Caki2 (cell line): ENCODE results near the gene NDC1. TPM values are rescaled to one million over a fixed set of nuclear protein-coding genes. Genes with fewer than 3 reads are reported as not detected.
"Not testable (repeated sequence)": the region's sequence is repeated elsewhere in the genome, so short reads cannot be mapped to it uniquely, and the experiment has no call there.

ENCODE experiments used
- DNase-seq: peaks from one replicate; pipeline ENCODE4 v3.0.0-alpha.2; 2015; ENCODE audit warnings: low read depth
- in situ Hi-C: cut with HindIII; loops from 2 replicates; pipeline ENCODE4 v1.10.0; 2016; ENCODE audit warnings: low sequenced_read_pairs, low pct_unique_long_range_greater_than_20kb, mixed read lengths
- total RNA-seq: library from RNA; depleted of rRNA; stranded (reverse); fragments of >200 nt; shearing (Covaris generic); gene quantifications from 2 replicates; pipeline ENCODE4 v1.2.3, GENCODE V29; 2014; ENCODE audit warnings: low replicate concordance; rRNA removed

The NDC1 gene, protein sequence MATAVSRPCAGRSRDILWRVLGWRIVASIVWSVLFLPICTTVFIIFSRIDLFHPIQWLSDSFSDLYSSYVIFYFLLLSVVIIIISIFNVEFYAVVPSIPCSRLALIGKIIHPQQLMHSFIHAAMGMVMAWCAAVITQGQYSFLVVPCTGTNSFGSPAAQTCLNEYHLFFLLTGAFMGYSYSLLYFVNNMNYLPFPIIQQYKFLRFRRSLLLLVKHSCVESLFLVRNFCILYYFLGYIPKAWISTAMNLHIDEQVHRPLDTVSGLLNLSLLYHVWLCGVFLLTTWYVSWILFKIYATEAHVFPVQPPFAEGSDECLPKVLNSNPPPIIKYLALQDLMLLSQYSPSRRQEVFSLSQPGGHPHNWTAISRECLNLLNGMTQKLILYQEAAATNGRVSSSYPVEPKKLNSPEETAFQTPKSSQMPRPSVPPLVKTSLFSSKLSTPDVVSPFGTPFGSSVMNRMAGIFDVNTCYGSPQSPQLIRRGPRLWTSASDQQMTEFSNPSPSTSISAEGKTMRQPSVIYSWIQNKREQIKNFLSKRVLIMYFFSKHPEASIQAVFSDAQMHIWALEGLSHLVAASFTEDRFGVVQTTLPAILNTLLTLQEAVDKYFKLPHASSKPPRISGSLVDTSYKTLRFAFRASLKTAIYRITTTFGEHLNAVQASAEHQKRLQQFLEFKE
- 43.0 and 53.3 TPM in 2 replicates for total RNA-seq

GRCh38 chr1:53837924-53838653, at the start of gene NDC1:
TSS of gene NDC1 (minus strand) at chr1:53838296. CDS start at chr1:53838261, 35 bp downstream.
- peak; percentile 96 for DNase-seq
- in situ Hi-C loops, result no loop called here

DNA sequence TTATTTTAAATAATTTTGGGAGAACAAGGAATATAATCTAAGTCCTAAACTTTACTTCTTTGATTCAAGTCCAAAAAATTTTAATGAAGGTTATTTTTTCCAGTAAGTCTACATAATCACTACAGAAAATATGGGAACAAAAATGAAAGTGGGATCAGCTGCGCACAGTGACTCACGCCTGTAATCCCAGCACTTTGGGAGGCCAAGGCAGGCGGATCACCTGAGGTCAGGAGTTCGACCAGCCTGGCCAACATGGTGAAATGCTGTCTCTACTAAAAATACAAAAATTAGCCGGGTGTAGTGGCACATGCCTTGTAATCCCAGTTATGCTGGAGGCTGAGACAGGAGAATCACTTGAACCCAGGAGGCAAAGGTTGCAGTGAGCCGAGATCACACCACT, 45.5 kb upstream of the NDC1 start:
- DNase-seq, in situ Hi-C loops: not testable (repeated sequence)

GRCh38 chr1:53881853-53882252, 43.8 kb upstream of the NDC1 start:
- in situ Hi-C loops, DNase-seq: not testable (repeated sequence)

GRCh38 chr1:53878492-53879105, 40.5 kb upstream of the NDC1 start:
- in situ Hi-C loops, result no loop called here
- peak; percentile 50 for DNase-seq

DNA sequence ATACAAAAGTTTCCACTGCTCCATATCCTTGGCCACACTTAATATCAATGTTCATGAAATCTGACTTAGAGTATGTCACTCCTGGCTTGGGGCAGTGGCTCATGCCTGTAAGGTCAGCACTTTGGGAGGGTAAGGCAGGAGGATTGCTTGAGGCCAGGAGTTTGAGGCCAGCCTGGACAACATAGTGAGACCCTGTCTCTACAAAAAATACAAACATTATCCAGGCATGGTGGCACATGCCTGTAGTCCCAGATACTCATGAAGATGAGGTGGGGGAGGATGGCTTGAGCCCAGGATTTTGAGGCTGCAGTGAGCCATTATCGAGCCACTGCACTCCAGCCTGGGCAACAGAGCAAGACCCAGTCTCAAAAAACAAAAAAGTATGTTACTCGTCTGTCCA, 37.1 kb upstream of the NDC1 start:
- DNase-seq, in situ Hi-C loops: not testable (repeated sequence)

- no peak for DNase-seq
- in situ Hi-C loops, result no loop called here
Measured at GRCh38 chr1:53871773-53872484, 33.8 kb upstream of the NDC1 start.

DNA sequence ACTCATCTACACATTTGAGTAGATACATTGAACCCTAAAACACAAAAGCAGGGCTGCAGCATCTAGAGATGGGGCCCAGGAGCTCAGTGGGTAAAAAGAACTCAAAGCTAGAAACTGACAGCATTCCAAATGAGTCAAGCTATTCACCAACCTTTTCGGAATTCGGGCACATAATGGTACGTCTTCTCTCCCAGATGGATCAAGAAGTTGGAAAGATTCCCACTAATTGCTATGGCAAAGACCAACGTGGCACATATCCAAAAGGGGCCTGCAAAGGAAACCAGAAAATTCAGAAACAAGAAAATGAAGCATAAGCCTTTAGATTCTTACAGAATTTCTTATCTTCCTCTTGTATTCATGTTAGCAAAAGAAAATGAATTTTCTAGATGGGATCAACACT, 33.1 kb upstream of the NDC1 start:
- in situ Hi-C loops, result no loop called here
- no peak for DNase-seq

- in situ Hi-C loops, result no loop called here
- DNase-seq, result no peak
Measured at GRCh38 chr1:53869454-53870117, 31.5 kb upstream of the NDC1 start.

- in situ Hi-C loops, result no loop called here
- no peak for DNase-seq
Measured at GRCh38 chr1:53868565-53868964, 30.5 kb upstream of the NDC1 start.

GRCh38 chr1:53862507-53862906, 24.4 kb upstream of the NDC1 start:
- in situ Hi-C loops, result no loop called here
- DNase-seq, result no peak

DNA sequence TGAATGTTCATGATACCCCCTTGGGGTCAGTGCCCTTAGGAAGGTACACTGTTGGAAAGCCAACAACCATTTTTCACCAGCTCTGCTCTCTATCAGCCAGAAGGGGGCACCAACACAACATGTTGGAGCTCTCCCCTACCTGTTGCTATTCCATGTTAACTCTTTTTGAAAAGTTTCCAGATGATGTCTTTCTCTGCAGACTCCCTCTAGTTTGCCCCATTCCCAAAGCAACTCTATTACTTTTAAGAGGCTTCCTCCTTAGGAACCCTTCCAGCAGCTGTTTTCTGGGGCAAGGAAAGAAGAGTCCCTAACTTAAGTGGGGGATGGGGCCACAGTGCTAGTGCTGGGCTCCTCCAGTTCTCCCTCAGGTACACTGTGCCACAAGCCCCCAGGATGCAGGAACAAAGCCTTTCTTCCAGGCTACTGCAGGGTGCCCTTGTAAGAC, 22.9 kb upstream of the NDC1 start:
- in situ Hi-C loops, result no loop called here
- peak; percentile 46 for DNase-seq

DNA sequence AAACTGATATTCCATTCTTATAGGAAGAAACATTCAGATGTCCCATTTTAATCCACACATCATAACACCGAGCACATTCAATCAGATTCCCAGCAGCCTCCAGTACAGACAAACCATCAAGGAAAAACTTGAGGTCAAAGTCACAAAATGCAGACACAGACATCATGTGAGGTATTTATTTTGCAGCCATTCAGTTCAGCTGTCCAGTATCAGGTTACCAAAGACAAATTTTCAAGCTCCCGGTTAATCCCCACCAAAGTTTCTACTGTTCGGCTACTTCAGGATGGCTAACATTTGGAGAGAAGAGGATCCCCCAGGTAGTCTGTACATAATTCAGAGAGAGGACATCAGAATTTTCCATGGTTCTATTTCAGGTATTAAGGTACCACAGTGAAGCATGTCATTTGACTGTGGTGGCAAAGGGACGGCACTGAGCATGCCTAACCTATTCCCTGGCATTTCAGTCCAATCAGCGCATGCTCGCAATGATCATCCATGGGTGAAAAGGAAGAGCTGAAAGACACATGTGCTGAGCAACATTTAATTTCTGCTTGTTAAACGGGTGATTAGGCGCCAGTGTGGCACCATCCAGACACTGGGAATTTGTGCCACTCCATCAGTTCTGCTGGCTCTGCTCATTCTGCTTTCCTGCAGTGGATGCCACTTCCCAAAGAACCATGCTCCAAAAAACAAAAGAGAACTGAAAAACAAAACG, 13.6 kb upstream of the NDC1 start:
- in situ Hi-C loops, result no loop called here
- DNase-seq, result no peak

GRCh38 chr1:53850082-53850673, 12.1 kb upstream of the NDC1 start:
- in situ Hi-C loops, result no loop called here
- DNase-seq, result no peak

DNA sequence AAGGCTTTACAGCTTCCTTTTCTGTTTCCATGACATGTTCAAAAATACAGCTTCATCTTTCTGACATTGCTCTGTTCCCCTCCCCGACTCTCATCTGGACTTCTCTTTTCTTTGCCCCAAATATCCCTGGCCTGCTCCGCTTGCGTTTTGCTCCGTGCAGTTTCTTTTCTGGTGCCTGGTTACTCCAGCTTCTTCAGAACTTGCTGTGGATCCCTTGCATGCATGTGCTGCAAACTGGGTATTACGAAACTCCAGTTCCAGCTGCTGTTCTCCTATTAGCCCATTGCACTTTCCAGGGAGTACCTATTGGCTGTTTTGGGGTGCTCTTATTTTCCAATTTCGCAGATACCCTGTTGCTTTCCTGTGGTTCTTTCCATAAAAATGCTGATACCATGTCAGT, 9.9 kb upstream of the NDC1 start:
- in situ Hi-C loops, result no loop called here
- no peak for DNase-seq

- DNase-seq, result no peak
- in situ Hi-C loops, result no loop called here
Measured at GRCh38 chr1:53842347-53842746, 4.3 kb upstream of the NDC1 start.

DNA sequence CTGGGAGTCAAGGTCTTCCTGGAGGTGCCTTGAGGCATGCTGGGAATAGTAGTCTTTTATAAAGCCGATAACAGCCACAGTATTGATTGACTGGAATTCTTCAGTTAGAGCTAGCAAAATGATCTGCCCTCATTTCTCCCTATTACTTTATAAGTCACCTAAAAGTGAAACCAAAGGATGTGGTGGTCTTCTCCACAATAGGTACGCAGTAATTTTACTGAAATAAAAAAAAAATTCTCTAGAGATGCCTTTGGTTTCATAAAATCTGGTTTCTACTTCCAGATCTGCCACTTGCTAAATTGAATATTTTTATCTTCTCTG, 518 bp upstream of the NDC1 start:
- in situ Hi-C loops, result no loop called here

DNA sequence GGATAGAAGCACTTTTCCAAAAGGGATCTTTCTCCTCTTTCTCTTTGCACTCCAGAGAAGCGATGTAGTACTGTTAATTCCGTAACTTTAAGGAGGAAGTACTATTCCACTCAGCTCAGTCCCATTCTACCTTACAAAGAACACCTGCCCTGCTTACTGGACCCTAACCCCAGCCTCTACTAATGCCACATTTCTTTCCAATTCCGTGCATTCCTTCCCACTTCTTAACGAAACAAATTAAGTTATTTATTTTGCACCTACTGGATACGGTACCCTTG, 511 bp downstream of the NDC1 start:
- in situ Hi-C loops, result no loop called here
- DNase-seq, result no peak

More for the DNA sequence above, 518 bp upstream of the NDC1 start:
- no peak for DNase-seq
